HG02571 (cell line): ENCODE results near the gene RARG.
"Not testable (repeated sequence)": the region's sequence is repeated elsewhere in the genome, so short reads cannot be mapped to it uniquely, and the experiment has no call there.

ENCODE experiments used
- ATAC-seq: cut with Tn5 transposase; IDR thresholded peaks from one replicate; pipeline ENCODE4 v1.9.1; 2021; ENCODE audit warnings: mild to moderate bottlenecking, moderate library complexity; ENCODE audit not compliant: unreplicated experiment

The RARG gene

DNA sequence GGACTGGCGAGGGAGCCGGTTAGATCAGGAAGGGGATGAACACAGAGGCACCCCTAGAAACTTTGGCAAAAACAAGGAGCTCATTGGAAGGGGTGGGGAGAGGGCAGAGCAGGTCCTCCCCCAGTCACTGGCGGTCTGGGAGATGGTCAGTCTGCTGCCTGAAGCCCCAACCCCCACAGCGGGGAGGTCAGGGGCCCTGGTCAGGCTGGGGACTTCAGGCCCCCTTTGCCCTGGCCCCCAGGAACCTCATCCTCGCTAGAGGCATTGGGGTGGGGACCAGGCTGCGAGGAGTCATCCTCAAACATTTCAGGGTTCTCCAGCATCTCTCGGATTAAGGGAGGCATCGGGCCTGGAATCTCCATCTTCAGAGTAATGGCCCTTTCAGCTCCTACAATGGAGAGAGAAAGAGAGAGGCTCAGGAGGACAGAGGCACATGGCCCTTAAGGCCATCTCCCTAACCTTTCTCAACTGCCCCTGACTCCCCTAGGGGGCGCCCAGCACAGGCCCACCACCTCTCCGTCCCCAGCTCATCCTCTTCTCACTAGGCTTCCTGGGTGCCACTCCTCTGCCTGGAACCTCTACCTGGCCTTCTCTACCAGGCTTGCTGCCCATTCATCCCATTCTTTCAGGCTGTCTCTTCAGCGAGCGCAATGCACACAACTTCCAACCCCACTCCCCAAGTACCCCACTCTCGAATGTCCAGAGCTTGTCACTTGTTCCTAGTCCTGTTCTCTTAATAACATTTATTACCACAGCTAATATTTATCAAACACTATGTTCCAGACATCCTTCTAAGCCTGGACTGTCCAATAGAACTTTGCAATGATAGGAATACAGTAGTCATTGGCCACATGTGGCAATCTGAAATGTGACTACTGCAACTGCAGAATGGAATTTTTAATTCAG, 20.3 kb downstream of the RARG start:
- no peak for ATAC-seq

DNA sequence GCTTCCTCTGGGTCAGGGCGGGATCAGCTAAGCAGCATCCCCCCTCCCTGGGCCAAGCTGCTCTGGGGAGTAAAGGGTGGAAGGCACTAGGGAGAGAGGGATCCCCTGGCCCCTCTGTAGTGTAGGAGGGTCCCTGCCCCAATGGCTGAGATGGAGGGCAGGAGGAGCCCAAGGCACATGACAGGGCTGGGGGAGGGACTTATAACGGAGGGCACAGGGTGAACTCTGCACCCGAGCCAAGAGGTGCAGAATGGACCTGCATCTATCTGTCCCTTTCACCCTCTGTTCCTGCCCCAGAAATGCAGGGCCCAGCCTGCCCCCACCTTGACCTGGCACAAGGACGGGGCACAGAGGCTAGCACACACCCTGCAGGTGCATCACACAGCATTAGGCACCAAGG, 21.2 kb downstream of the RARG start:
- no peak for ATAC-seq

DNA sequence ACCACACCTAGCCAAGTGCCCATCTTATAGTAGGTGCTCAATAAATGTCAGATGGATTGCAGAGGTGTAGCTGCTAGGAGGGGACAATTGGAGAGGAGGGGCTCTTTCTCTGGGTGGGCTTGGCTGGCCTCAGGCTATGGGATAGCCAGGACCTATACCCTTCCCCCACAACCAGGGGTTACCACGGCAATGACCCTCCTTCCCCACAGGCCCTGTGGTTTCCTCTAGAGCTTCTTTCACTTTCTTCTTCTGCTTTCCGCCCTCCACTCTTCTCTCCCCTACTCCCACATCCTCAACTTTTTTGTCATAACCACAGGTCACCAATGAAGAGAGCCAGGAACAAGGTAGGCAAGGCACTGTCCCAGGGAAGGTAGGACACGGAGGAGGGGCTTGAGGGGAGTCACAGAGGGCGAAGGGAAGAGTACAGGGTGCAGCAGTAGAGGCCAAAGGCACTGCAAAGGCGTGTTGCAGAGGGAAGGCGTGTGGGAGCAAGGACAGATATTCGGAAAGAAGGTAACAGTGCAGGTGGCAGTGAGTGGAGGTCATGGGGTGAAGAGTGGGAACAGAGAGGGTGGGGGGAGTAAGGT, 23.0 kb downstream of the RARG start:
- ATAC-seq = no peak

DNA sequence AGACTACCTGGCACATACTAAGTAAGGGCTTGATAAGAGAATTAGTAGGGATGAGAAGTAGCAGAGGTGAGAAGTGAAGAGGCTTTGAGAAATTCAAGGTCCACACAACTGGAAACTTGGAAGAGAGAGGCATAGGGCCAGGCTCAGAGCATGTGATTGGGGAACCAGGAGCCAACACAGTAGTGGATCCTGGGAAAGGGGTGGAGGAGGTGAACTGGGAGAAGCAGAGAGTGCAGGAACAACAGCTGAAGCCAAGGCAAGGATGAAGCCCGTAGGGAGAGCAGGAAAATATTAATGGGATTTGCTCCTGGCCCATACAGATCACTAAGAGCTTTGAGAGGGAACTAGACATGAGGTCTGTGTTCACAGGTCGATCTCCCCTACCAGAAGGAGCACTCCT, 23.6 kb downstream of the RARG start:
- ATAC-seq = no peak

DNA sequence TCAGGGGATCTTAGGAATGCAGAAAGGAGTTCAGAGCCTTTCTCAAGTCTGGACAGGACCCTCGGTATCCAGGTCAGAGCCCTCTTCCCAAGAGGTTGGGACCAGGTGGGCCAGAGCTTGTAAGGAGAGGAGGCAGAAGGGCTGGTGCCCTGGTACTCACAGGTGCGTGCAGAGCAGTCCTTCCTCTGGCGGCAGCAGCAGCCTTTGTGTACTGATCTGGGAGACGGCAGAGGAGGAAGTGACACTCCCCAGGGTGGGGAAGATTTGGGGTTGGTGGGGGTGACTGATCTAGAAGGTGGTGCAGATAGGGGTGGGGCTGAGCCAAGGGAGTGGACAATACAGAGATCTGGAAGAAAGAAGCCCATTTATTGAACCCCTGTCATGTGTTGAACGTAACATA, 25.0 kb downstream of the RARG start, which contains the start of gene ITGB7:
Gene ITGB7 (minus strand): TSS at position 210 of the 400 bp plus-strand sequence. CDS start 6,808 bp downstream, outside the sequence.
- ATAC-seq = no peak

DNA sequence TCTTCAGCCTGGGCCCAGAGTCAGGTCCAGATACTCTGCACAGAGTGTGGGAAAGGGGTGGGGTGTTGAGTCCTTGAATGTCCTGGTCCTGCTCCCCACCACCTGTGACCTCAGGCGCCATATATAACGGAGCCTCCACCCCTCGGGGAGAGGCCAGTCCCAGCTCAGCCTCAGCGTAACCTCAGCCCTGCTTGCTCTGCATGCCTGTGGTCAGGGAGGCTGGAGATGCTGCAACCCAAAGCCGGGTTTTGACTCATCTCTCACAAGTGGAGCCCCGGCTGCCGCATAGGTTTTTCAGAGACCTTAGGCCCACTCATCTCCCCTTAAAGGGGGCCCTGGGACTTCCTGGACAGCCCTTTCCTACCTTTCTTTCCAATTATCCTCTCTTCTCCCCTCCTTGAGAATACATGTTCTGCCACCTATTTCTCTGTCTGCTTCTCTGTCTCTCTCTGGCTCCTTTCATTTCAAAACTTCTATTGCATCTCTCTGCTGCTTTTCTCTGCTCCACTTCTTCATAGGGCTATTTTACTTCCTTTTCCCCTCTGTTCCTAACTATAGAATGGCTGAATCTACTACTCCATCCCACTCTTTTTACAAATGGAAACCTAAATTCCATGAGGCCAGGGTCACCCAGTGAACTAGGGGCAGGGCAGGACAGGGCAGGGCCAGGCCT, 26.1 kb downstream of the RARG start:
- ATAC-seq = peak; percentile 64

DNA sequence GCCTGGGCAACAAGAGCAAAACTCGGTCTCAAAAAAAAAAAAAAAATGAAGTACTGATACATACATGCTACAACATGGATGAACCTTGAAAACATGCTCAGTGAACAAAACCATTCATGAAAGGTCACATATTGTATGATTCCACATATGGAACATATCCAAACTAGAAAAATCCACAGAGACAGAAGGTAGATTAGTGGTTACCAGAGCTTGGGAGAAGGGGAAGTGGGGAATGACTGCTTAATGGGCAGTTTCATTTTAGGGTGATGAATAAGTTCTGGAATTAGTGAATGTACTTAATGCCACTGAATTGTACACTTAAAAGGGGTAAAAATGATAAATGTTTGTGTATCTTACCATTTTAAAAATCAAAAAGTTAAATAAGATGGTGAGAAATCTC, 27.7 kb downstream of the RARG start:
- no peak for ATAC-seq

DNA sequence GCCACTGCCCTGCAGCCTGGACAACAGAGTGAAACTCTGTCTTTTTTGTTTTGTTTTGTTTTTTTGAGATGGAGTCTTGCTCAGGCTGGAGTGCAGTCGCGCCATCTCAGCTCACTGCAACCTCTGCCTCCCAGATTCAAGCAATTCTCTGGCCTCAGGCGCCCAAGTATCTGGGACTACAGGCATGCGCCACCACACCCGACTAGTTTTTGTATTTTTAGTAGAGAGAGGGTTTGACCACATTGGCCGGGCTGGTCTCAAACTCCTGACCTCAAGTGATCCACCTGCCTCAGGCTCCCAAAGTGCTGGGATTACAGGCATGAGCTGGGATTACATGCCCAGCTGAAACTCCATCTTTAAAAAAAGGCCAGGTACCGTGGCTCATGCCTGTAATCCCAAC, 29.7 kb downstream of the RARG start:
- ATAC-seq = not testable (repeated sequence)

DNA sequence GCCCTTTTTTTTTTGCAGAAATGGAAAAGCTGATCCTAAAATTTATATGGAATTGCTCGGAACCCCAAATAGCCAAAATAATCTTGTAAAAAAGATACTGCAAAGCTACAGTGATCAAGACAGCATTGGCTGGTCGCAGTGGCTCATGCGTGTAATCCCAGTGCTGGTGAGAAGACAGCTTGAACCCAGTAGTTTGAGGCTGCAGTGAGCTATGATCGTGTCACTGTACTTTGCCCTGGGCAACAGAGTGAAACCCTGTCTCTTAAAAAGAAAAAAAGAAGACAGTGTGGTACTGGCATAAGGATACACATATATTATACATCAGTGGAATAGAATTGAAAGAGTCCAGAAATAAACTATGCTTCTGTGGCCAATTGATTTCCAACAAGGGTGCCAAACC, 30.4 kb downstream of the RARG start:
- ATAC-seq = no peak

DNA sequence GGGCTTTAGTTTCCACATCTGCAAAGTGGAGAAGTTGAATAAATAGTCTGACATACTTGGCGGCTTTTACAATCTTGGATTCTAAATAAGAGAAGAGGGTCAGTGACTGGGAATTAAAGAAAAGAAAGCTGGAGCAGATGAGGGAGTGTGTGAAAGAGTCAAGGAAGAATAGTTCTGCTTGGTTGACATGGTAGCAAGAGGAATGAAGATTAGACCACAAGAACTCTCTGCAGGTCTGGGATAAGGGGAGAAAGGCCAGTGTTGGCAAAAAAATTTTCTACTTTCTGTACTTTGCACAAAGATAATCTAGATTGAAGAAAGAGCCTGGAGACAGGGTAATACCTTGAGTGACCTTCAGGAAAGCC, 30.9 kb downstream of the RARG start:
- ATAC-seq = no peak

DNA sequence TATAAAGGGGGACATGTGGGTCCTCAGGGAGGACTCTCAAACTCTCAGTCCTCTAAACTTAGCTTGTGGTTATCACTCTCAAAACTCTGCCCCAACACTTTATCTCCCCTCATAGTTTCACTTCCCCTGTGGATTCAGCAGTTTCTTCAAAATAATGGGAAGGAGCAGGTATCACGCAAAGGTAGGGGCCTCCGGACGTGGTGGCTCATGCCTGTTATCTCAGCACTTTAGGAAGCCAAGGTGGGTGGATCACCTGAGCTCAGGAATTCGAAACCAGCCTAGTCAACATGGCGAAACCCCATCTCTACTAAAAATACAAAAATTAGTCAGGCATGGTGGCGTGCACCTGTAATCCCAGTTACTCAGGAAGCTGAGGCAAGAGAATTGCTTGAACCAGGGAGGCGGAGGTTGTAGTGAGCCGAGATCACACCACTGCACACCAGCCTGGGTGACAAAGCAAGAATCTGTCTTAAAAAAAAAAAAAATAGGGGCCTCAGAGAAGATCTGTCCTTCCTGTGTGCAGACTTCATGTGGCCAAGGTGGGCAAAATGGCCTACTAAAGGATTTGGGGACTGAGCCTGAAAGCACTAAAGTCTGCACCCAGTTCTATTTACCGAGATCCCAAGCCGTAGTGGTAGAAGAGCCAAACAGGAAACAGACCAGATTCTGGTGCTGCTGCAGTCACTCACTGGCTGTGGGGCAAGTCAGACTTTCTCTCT, 31.4 kb downstream of the RARG start:
- peak; percentile 42 for ATAC-seq

DNA sequence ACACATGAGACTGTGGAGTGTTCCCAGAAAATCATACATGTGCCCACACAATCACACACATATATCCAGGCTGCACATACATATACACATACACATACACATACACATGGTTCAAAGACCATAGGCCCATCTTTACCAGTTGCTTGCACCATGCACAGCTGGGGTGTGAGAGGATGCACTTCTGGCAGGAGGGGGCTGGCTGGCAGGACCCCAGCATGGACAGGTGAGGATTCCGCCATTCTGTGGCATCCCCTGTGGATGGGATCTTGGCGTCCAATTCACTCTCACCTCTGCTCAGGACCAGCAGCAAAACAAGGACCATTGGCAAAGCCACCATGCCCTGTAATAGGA, 31.9 kb downstream of the RARG start:
- peak; percentile 4 for ATAC-seq

DNA sequence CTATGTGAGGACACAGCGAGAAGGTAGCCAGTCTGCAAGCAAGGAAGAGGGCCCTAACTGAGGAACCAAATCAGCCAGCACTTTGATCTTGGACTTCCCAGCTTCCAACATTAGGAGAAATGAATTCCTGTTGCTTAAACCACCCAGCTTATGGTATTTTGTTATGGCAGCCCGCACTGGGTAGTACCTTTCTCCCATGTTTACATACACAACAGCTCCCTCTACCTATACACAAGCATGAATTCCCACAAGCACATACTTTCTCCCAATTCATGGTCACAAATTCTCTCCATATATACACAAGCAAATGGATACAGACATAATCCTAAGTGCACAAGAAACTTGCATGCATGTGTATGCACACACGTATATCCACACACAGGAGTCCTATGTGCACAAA, 32.3 kb downstream of the RARG start:
- ATAC-seq = no peak

DNA sequence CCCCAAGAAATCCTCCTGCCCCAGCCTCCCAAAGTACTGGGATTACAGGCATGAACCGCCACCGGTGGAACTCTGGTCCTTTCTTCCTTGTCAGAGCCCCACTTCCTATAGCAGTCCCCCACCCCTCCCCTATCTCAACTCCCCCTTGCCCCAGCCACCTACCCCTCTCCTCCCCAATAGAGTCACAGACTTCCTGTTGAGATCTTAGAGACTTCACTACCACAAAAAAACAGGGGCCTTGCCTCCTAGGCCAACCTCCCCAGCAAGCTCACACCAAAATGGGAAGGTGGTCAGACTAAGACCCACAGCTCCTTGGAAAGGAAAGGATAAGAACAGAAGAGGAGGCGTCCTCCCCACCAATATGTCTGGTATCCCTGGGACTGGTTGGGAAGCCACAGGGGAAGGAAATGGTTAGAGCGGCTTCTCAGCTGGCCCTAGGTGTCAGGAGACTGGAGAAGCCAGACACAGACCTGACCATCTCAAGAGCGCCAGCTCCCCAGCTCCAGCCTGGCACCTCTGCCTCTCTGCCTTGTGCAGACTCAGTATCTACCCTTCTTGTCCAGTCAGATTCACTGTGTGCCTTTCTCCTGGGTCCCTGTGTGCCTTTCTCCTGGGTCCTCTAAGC, 33.4 kb downstream of the RARG start:
- no peak for ATAC-seq

DNA sequence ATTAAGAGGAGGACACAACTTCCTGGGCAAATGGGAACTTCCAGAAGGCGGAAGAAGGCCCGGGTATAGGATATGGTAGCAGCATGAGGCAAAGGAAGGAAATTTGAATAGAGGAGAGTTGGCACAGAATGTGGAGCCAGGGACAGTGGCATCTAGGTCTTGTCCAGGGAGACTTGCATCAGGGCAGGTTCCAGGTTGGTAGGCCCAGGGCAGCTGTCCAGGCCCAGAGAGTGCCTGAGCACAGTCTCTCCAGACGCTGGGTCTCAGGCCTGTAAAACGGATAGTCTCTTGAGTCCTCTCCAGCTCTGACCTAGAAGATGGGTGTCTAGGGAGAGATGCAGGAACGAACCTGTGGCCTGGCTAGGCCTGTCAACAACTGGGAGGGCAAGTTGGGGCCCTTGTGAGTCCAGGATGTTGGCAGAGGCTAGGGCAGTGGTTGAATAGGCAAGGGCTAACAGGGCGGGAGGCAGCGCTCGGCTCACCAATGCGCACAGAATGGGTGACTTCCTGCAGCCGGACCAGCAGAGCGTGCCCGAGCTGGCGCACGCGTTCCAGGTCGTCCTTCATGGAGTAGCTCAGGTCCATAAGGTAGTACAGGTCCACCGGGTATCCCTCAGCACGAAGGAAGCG, 34.9 kb downstream of the RARG start:
- ATAC-seq = no peak

DNA sequence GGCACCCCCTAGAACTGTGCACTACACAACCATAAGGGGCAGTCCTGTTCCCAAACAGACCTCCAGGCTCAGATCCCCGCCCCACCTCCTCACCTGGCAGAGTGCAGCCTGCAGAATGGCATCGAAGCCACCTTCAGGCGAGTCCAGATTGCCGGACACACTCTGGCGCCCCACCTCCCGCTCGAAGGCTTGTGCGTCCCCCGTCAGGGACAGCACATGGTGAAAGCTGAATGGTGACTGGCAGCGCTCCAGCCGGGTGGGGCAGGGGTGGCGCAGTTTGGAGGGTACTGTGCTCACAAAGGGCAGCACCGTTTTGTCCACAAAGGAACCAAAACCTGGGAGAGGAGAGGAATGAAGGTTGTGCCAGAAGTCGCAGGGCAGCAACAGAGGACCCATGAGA, 35.5 kb downstream of the RARG start:
- ATAC-seq = no peak

DNA sequence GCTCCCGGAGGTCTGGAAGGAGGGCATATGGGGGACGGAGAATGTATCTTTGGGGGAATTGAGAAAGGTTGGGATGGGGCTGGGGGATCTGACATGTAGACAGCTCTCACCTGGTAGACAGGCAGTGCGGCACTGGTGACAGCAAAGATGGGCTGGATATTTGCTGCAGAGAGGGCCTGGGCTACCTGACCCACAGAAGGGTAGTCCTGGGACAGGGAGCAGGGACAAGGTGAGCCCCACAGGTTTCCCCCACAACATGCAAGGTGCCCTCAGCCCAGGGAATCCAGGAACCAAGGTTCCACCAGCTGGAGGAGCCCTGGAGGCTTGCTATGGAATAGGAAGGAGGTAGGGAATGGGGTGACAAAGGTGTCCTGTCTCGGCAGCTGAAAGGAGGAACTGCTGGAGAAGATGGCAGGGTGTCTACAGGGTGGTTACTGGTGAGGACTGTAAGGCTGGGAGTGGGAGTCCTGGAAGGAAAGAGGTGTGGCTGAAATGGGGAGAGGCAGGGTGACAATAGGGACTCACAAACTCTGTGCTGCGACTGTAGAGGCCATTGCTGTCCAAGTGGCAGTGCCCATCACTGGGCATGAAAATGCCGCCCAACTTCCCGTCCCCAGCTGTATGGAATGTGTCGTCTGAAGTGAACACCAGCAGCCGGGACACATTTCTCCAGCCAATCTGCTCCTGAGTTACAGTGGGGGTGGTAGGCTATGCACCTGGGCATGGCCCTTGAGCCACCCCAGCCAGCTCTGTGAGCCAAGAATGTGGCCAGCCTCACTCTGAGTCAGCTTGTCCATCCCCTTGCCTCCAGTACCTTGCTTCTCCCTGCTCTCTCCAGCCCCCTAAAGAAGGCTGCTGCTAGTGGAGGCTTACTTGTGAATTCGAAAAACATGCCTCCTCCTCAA, 36.2 kb downstream of the RARG start:
- no peak for ATAC-seq

DNA sequence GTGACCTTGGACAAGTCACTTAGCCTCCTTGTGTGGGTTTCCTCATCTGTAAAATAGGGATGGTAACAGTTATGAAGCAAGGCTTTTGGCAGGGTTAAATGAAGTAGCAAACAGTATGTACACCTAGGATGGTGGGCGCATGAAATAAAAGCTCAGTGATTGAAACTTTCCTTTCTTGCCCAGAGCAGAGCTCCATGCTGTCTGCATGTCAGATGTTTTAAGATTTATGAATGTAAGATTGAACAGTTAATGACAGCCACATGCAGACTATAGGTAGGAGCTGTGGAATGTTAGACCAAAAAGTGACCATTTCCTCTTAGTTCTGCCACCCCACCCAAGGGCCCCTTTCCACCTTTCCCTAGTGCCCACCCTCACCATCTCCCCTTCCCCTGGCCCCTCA, 37.0 kb downstream of the RARG start:
- no peak for ATAC-seq

DNA sequence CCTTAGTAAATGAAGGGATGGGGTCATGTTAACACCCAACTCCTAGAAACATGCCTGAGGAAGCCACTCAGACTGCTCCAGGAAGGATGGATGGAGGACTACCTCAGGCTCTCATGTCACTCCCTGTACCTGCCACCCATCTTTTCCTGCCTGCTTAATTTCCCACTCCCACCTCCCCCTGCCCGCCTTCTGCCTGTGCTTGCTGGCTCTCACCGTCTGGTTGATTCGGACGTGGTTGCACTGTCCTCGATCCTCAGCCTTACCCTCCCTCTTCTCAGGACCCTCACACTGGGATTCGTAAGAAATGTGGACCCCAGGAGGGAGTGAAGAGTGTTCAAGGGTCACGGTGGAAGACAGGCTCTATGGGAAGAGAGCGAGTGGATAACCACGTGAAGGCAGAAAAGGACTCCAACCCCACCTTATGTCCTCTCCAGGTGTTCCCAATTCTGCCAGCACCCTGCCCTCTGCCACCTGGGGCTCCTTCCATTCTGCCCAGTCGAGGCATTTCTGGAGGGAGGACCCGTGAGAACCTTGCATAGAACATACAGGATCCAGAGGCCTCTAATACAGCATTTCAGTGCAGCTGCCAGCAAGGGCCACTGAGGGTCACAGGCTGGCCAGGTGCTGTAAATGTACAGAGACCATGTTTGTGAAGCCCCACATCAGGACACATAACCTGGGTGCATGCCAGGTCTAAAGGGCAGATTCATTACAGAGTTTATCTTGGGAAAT, 37.9 kb downstream of the RARG start:
- no peak for ATAC-seq
